HepG2 (cell line): ENCODE results near the gene CMTM5. TPM values are rescaled to one million over a fixed set of nuclear protein-coding genes. Genes with fewer than 3 reads are reported as not detected.

Experiments used
- ATAC-seq: fragments of 200-7000 bp; cut with Tn5 transposase; 3 replicates; pipeline ENCODE4 v1.9.1; 2020; ENCODE audit warnings: mild to moderate bottlenecking, moderate library complexity
- BruUV-seq: library from RNA; stranded (reverse); fragments of 400-500 nt; replicated peaks from 2 replicates; lab custom pipeline; 2021; lab: Mats Ljungman, UMichigan
- CTCF ChIA-PET: fragments of 300-600 bp; formaldehyde crosslinking; extraction: SDS; loops from one replicate; lab custom pipeline; 2021; ENCODE audit warnings: low total read pairs, inconsistent platforms, low intra/inter-chr PET ratio; lab: Yijun Ruan, JAX
- POLR2A ChIA-PET: fragments of 350-600 bp; sonication (Branson Sonifier 250); formaldehyde crosslinking; loops from one replicate; lab custom pipeline; 2020; ENCODE audit warnings: antibody characterized with exemption, inconsistent platforms; lab: Yijun Ruan, JAX
- DNase-seq: peaks from one replicate; pipeline ENCODE4 v3.0.0-alpha.2; 2015; ENCODE audit warnings: low spot score
- FAIRE-seq: peaks from 3 replicates; lab custom pipeline; 2011; peaks lifted over from hg19 to GRCh38; lab: Jason Lieb, UNC
- H2AFZ ChIP-seq: one replicate; pipeline ENCODE4 v1.6.1; 2011; ENCODE audit warnings: low read length, inconsistent platforms
- H3K27ac ChIP-seq: fragments of 300-600 bp; 3 replicates; pipeline ENCODE4 v1.8.0; 2011; ENCODE audit warnings: mixed run types, mild to moderate bottlenecking, mixed read lengths, low read length, inconsistent platforms; ENCODE audit not compliant: insufficient read depth; ENCODE audit errors: extremely low read length
- H3K27me3 ChIP-seq, 2 experiments: fragments of 200-600 bp in 1 of 2; 2 replicates in 1 of 2; 3 replicates in 1 of 2; pipeline versions ENCODE4 v1.6.0 to v1.8.0; 2011; ENCODE audit warnings: low read length in 2 of 2, mild to moderate bottlenecking in 2 of 2, moderate library complexity in 2 of 2, inconsistent platforms in 1 of 2; ENCODE audit not compliant: insufficient read depth in 2 of 2, control insufficient read depth in 1 of 2
- H3K36me3 ChIP-seq, 2 experiments: fragments of 200-600 bp in 1 of 2; replicated peaks in 1 of 2; 2 replicates in 1 of 2; 3 replicates in 1 of 2; pipeline versions ENCODE4 v1.5.1 to v1.8.0; 2011; ENCODE audit warnings: low read length in 2 of 2, inconsistent platforms in 1 of 2; ENCODE audit not compliant: insufficient read depth in 2 of 2, control insufficient read depth in 1 of 2
- H3K4me1 ChIP-seq: 2 replicates; pipeline ENCODE4 v1.5.1; 2012; ENCODE audit warnings: low read length, inconsistent platforms; ENCODE audit not compliant: insufficient read depth
- H3K4me2 ChIP-seq: 2 replicates; pipeline ENCODE4 v1.6.0; 2011; ENCODE audit warnings: low read depth, low read length, inconsistent platforms
- H3K4me3 ChIP-seq, 3 experiments: fragments of 200-600 bp in 1 of 3; sonication (generic), shearing (Covaris generic) in 1 of 3; replicated peaks in 1 of 3; 2 replicates each; pipeline ENCODE4 v1.5.1; 2011 to 2016; ENCODE audit warnings: low read length in 3 of 3, inconsistent platforms in 2 of 3, low read depth in 2 of 3, mild to moderate bottlenecking in 2 of 3, control low read depth in 1 of 3, mixed read lengths in 1 of 3; ENCODE audit not compliant: insufficient read depth in 1 of 3
- H3K79me2 ChIP-seq: one replicate; pipeline ENCODE4 v1.6.1; 2011; ENCODE audit warnings: low read length, inconsistent platforms; ENCODE audit not compliant: insufficient read depth
- H3K9ac ChIP-seq: 2 replicates; pipeline ENCODE4 v1.6.0; 2011; ENCODE audit warnings: mild to moderate bottlenecking, low read depth, low read length, inconsistent platforms; ENCODE audit not compliant: insufficient read depth
- H3K9me3 ChIP-seq: 2 replicates; pipeline ENCODE4 v1.5.1; 2012; ENCODE audit warnings: mild to moderate bottlenecking, low read length
- H4K20me1 ChIP-seq: 2 replicates; pipeline ENCODE4 v1.6.0; 2011; ENCODE audit warnings: inconsistent platforms, mild to moderate bottlenecking, low read length, moderate library complexity; ENCODE audit not compliant: insufficient read depth
- AGO1 ChIP-seq: fragments of 200-400 bp; formaldehyde crosslinking; IDR thresholded peaks from 2 replicates; pipeline ENCODE4 v1.6.1; 2017; ENCODE audit warnings: mild to moderate bottlenecking, low read depth, low read length, moderate library complexity; ENCODE audit not compliant: poor library complexity, severe bottlenecking
- BHLHE40 ChIP-seq: IDR thresholded peaks from 2 replicates; pipeline ENCODE4 v1.6.1; 2011; ENCODE audit warnings: low read length, improper control_type of control experiment
- FIP1L1 ChIP-seq: fragments of 200-400 bp; formaldehyde crosslinking; IDR thresholded peaks from 2 replicates; pipeline ENCODE4 v1.6.1; 2018; ENCODE audit warnings: low read depth, mild to moderate bottlenecking, low read length, moderate library complexity, borderline replicate concordance; ENCODE audit not compliant: insufficient read depth
- GABPA ChIP-seq, 2 experiments: IDR thresholded peaks; 2 replicates each; pipeline ENCODE4 v1.6.1; 2011 to 2016; ENCODE audit warnings: low read depth in 2 of 2, low read length in 1 of 2, missing biosample characterization in 1 of 2, missing genetic modification characterization in 1 of 2
- HES4 ChIP-seq: sonication (generic); formaldehyde crosslinking; IDR thresholded peaks from 2 replicates; pipeline ENCODE4 v1.9.0; 2021; ENCODE audit warnings: mild to moderate bottlenecking, missing genetic modification reagents, borderline replicate concordance
- IRF2 ChIP-seq: IDR thresholded peaks from 2 replicates; pipeline ENCODE4 v1.6.1; 2018; ENCODE audit warnings: missing genetic modification reagents, missing compliant biosample characterization
- JUND ChIP-seq: sonication (generic); formaldehyde crosslinking; IDR thresholded peaks from 2 replicates; pipeline ENCODE4 v1.8.0; 2022; ENCODE audit warnings: mild to moderate bottlenecking, missing genetic modification reagents
- KDM2A ChIP-seq: sonication (generic); formaldehyde crosslinking; IDR thresholded peaks from 2 replicates; pipeline ENCODE4 v1.4.0; 2020; ENCODE audit warnings: low read depth, missing genetic modification reagents, borderline replicate concordance
- KMT2B ChIP-seq: IDR thresholded peaks from 2 replicates; pipeline ENCODE4 v1.6.1; 2016; ENCODE audit warnings: missing genetic modification reagents, missing compliant biosample characterization
- MED1 ChIP-seq: sonication (generic); formaldehyde crosslinking; IDR thresholded peaks from 2 replicates; pipeline ENCODE4 v1.4.0; 2020; ENCODE audit warnings: missing genetic modification reagents
- NFE2L1 ChIP-seq: sonication (generic); formaldehyde crosslinking; IDR thresholded peaks from 2 replicates; pipeline ENCODE4 v1.4.0; 2020; ENCODE audit warnings: missing genetic modification reagents, mild to moderate bottlenecking, borderline replicate concordance
- POLR2G ChIP-seq: fragments of 200-400 bp; formaldehyde crosslinking; IDR thresholded peaks from 2 replicates; pipeline ENCODE4 v1.6.1; 2018; ENCODE audit warnings: mild to moderate bottlenecking, low read depth, low read length, moderate library complexity
- THAP11 ChIP-seq: IDR thresholded peaks from 2 replicates; pipeline ENCODE4 v1.6.1; 2016; ENCODE audit warnings: missing biosample characterization, missing genetic modification reagents
- ZBTB2 ChIP-seq: sonication (generic); formaldehyde crosslinking; IDR thresholded peaks from 2 replicates; pipeline ENCODE4 v1.8.0; 2022; ENCODE audit warnings: low read depth, missing genetic modification reagents
- ZFP37 ChIP-seq: sonication (generic); formaldehyde crosslinking; IDR thresholded peaks from 2 replicates; pipeline ENCODE4 v1.4.0; 2020; ENCODE audit warnings: missing genetic modification reagents, borderline replicate concordance
- ZNF207 ChIP-seq: fragments of 450-650 bp; IDR thresholded peaks from 2 replicates; pipeline ENCODE4 v1.6.1; 2016; ENCODE audit warnings: antibody characterized with exemption, borderline replicate concordance
- ZNF354B ChIP-seq: sonication (generic); formaldehyde crosslinking; IDR thresholded peaks from 2 replicates; pipeline ENCODE4 v1.8.0; 2022; ENCODE audit warnings: mild to moderate bottlenecking, missing genetic modification reagents
- ZNF614 ChIP-seq: IDR thresholded peaks from 2 replicates; pipeline ENCODE4 v1.6.1; 2018; ENCODE audit warnings: missing biosample characterization, missing genetic modification reagents, inconsistent platforms, borderline replicate concordance
- ZNF619 ChIP-seq: sonication (generic); formaldehyde crosslinking; IDR thresholded peaks from 2 replicates; pipeline ENCODE4 v1.4.0; 2020; ENCODE audit warnings: mild to moderate bottlenecking, missing genetic modification reagents
- ZNF660 ChIP-seq: sonication (generic); formaldehyde crosslinking; IDR thresholded peaks from 2 replicates; pipeline ENCODE4 v1.5.1; 2020; ENCODE audit warnings: mild to moderate bottlenecking, low read depth, missing genetic modification reagents, borderline replicate concordance
- ZNF800 ChIP-seq: sonication (generic); formaldehyde crosslinking; IDR thresholded peaks from 2 replicates; pipeline ENCODE4 v1.4.0; 2020; ENCODE audit warnings: missing genetic modification reagents
- WGBS: methylation state at CpG from one replicate; pipeline ENCODE4 v1.1.6; 2017; ENCODE audit warnings: low lambda C conversion rate; 5-methylcytosine and 5-hydroxymethylcytosine counted together
- in situ Hi-C: cut with HindIII; loops from 2 replicates; pipeline ENCODE4 v1.10.0; 2017; ENCODE audit warnings: low pct_unique_long_range_greater_than_20kb; ENCODE audit not compliant: extremely low pct_ligation_motif_present
- intact Hi-C: fragments of 100-400 bp; cut with micrococcal nuclease; formaldehyde crosslinking; loops from one replicate; pipeline ENCODE4 v1.10.0; 2022; ENCODE audit not compliant: unreplicated experiment
- polyA plus RNA-seq, 8 experiments: library from polyadenylated mRNA; depleted of rRNA in 3 of 8; stranded (reverse) in 7 of 8; unstranded in 1 of 8; fragments of >200 nt; fragmentation: Illumina TruSeq in 4 of 8; extraction: Trizol in 4 of 8; gene quantifications; 2 replicates each; pipeline versions ENCODE4 v1.2.1 to v1.2.3, GENCODE V29; 2011 to 2016; ENCODE audit warnings: low read depth in 4 of 8, missing spikeins in 1 of 8, mixed read lengths in 1 of 8; ENCODE audit not compliant: insufficient read depth in 1 of 8
- total RNA-seq, 5 experiments: library from RNA; depleted of rRNA; stranded (reverse); fragments of >200 nt; fragmentation: Illumina TruSeq; extraction: Trizol; gene quantifications; 2 replicates each; pipeline ENCODE4 v1.2.3, GENCODE V29; 2016; ENCODE audit warnings: low read depth in 1 of 5

CMTM5 gene
- total and polyA plus RNA-seq, 2 of the 13 experiments (the other 11 are each of a cell fraction or from before 2014, with no cell fraction given) = not detected

- TF ChIP-seq NFE2L1 (CRISPR knock-in tag) (no peak), KMT2B (no peak), ZNF660 (CRISPR knock-in tag) (no peak)
- TF ChIP-seq, all 625 proteins: peak for 0
Measured at GRCh38 chr14:23388996-23389395, 12.2 kb downstream of the CMTM5 start (continued).

- H3K4me3 ChIP-seq = no peak overlapping the region
- H3K4me1 ChIP-seq = no peaks in the 10 kb centered on the region
- ATAC-seq (no peak), FAIRE-seq (no peak), DNase-seq (no peak)
- TF ChIP-seq AGO1 = no peak
- TF ChIP-seq HES4 (CRISPR knock-in tag) = no peak
- TF ChIP-seq THAP11 (CRISPR knock-in tag) = no peak
- no peak for TF ChIP-seq KDM2A
- no peak for TF ChIP-seq GABPA (IDR thresholded peaks at IDR 0.05; ENCODE audit: low read depth, low read length)
- TF ChIP-seq GABPA (CRISPR knock-in tag; IDR thresholded peaks at IDR 0.05; ENCODE audit: low read depth) = no peak
- TF ChIP-seq JUND (CRISPR knock-in tag) = no peak
- no peak for TF ChIP-seq ZNF619
- no peak for TF ChIP-seq ZNF207
- TF ChIP-seq ZNF614 (CRISPR knock-in tag) = no peak
- no peak for TF ChIP-seq ZFP37
- TF ChIP-seq MED1 = no peak
- TF ChIP-seq BHLHE40 = no peak
- TF ChIP-seq FIP1L1 = no peak
- no peak for TF ChIP-seq POLR2G
- no peak for TF ChIP-seq ZNF354B (CRISPR knock-in tag)
- no peak for TF ChIP-seq ZNF800
- TF ChIP-seq IRF2 (CRISPR knock-in tag) = no peak
- no peak for TF ChIP-seq ZBTB2
- CTCF ChIA-PET = no interaction called here
- no TSS peak for BruUV-seq
- H4K20me1 ChIP-seq = no peaks in the 10 kb centered on the region
- intact Hi-C loops (no loop called here), in situ Hi-C loops (no loop called here)
- H3K79me2 ChIP-seq = no peaks in the 10 kb centered on the region
- POLR2A ChIA-PET = no interaction called here
- WGBS = 34% methylated on average over 12 of the region's 12 CpGs
- H3K9ac ChIP-seq = no peak overlapping the region
- no peak overlapping the region for H2AFZ ChIP-seq
- H3K27me3 ChIP-seq = peaks cover 34 to 95% of the 10 kb centered on the region in 2 experiments
- H3K36me3 ChIP-seq = no peaks in the 10 kb centered on the region
- no peak overlapping the region for H3K27ac ChIP-seq
- no peaks in the 10 kb centered on the region for H3K9me3 ChIP-seq
- H3K4me2 ChIP-seq = no peak overlapping the region
Measured at GRCh38 chr14:23389396-23389795, 12.6 kb downstream of the CMTM5 start.
